Liver (tissue), 9 donors: ENCODE results near the gene EID2B. TPM values are rescaled to one million over a fixed set of nuclear protein-coding genes. Genes with fewer than 3 reads are reported as not detected.

Source experiments
- DNase-seq: peaks from one replicate; pipeline ENCODE4 v3.0.0-alpha.2; 2017; ENCODE audit warnings: low spot score
- H3K27ac ChIP-seq, 2 donors: one replicate each; pipeline ENCODE4 v1.7.0; 2013; ENCODE audit warnings: inconsistent platforms in 2 of 2, low read length in 2 of 2, control low read depth in 1 of 2, low read depth in 1 of 2, mild to moderate bottlenecking in 1 of 2
- H3K27me3 ChIP-seq, 4 donors: one replicate each; pipeline versions ENCODE4 v1.6.1 to v1.7.0; 2013; ENCODE audit warnings: low read length in 3 of 4, inconsistent platforms in 1 of 4, mild to moderate bottlenecking in 1 of 4, moderate library complexity in 1 of 4; ENCODE audit not compliant: control insufficient read depth in 4 of 4, insufficient read depth in 4 of 4
- H3K36me3 ChIP-seq, 4 donors: one replicate each; pipeline versions ENCODE4 v1.6.1 to v1.7.0; 2013; ENCODE audit warnings: low read length in 3 of 4, mild to moderate bottlenecking in 3 of 4, low read depth in 1 of 4, moderate library complexity in 1 of 4; ENCODE audit not compliant: control insufficient read depth in 4 of 4, insufficient read depth in 3 of 4
- H3K4me1 ChIP-seq, 4 donors: one replicate each; pipeline versions ENCODE4 v1.6.1 to v1.7.0; 2013; ENCODE audit warnings: low read length in 3 of 4, mild to moderate bottlenecking in 3 of 4, moderate library complexity in 1 of 4; ENCODE audit not compliant: control insufficient read depth in 4 of 4, insufficient read depth in 4 of 4
- H3K4me3 ChIP-seq, 3 donors: one replicate each; pipeline versions ENCODE4 v1.6.1 to v1.7.0; 2013; ENCODE audit warnings: low read length in 3 of 3, control low read depth in 1 of 3, low read depth in 1 of 3, mild to moderate bottlenecking in 1 of 3
- H3K9ac ChIP-seq, 2 donors: one replicate each; pipeline ENCODE4 v1.7.0; 2013; ENCODE audit warnings: low read length in 2 of 2, mild to moderate bottlenecking in 2 of 2, moderate library complexity in 2 of 2, control low read depth in 1 of 2, low read depth in 1 of 2
- H3K9me3 ChIP-seq, 4 donors: one replicate each; pipeline versions ENCODE4 v1.6.1 to v1.7.0; 2013; ENCODE audit warnings: low read length in 3 of 4; ENCODE audit not compliant: control insufficient read depth in 4 of 4
- ATF3 ChIP-seq: IDR thresholded peaks from 2 replicates; pipeline ENCODE4 v1.6.1; 2016; ENCODE audit warnings: antibody characterized with exemption
- CTCF ChIP-seq: fragments of 150-350 bp; IDR thresholded peaks from 2 replicates; pipeline ENCODE4 v1.5.1; 2017; ENCODE audit warnings: improper control_type of control experiment, low read depth, low read length; ENCODE audit not compliant: missing input control
- EGR1 ChIP-seq, 2 donors: IDR thresholded peaks; 2 replicates each; pipeline ENCODE4 v1.6.1; 2016 to 2018; ENCODE audit warnings: antibody characterized with exemption in 2 of 2, low read depth in 2 of 2
- FOXA1 ChIP-seq: IDR thresholded peaks from 2 replicates; pipeline ENCODE4 v1.6.1; 2016; ENCODE audit warnings: antibody characterized with exemption
- FOXA2 ChIP-seq: IDR thresholded peaks from 2 replicates; pipeline ENCODE4 v1.6.1; 2016; ENCODE audit warnings: antibody characterized with exemption
- GABPA ChIP-seq, 2 donors: IDR thresholded peaks in 1 of 2; conservative IDR thresholded peaks in 1 of 2; 2 replicates each; pipeline ENCODE4 v1.6.1; 2016; ENCODE audit warnings: antibody characterized with exemption in 2 of 2, mild to moderate bottlenecking in 1 of 2, moderate library complexity in 1 of 2
- HNF4A ChIP-seq, 2 donors: conservative IDR thresholded peaks; 2 replicates each; pipeline ENCODE4 v1.6.1; 2016; ENCODE audit warnings: antibody characterized with exemption in 2 of 2, mild to moderate bottlenecking in 2 of 2
- HNF4G ChIP-seq: IDR thresholded peaks from 2 replicates; pipeline ENCODE4 v1.6.1; 2016; ENCODE audit warnings: antibody characterized with exemption
- JUND ChIP-seq, 2 donors: IDR thresholded peaks; 2 replicates each; pipeline ENCODE4 v1.6.1; 2016; ENCODE audit warnings: antibody characterized with exemption in 2 of 2
- MAX ChIP-seq: IDR thresholded peaks from 2 replicates; pipeline ENCODE4 v1.6.1; 2016; ENCODE audit warnings: antibody characterized with exemption
- NR2F2 ChIP-seq: IDR thresholded peaks from 2 replicates; pipeline ENCODE4 v1.6.1; 2016; ENCODE audit warnings: antibody characterized with exemption
- RAD21 ChIP-seq, 2 donors: IDR thresholded peaks; 2 replicates each; pipeline ENCODE4 v1.6.1; 2016; ENCODE audit warnings: antibody characterized with exemption in 2 of 2, mild to moderate bottlenecking in 2 of 2
- REST ChIP-seq: IDR thresholded peaks from 2 replicates; pipeline ENCODE4 v1.6.1; 2016; ENCODE audit warnings: antibody characterized with exemption, mild to moderate bottlenecking
- RXRA ChIP-seq, 2 donors: IDR thresholded peaks; 2 replicates each; pipeline ENCODE4 v1.6.1; 2017 to 2018; ENCODE audit warnings: antibody characterized with exemption in 2 of 2, mild to moderate bottlenecking in 1 of 2
- SP1 ChIP-seq: IDR thresholded peaks from 2 replicates; pipeline ENCODE4 v1.6.1; 2018; ENCODE audit warnings: antibody characterized with exemption, mild to moderate bottlenecking
- TAF1 ChIP-seq: conservative IDR thresholded peaks from 2 replicates; pipeline ENCODE4 v1.6.1; 2016; ENCODE audit warnings: antibody characterized with exemption, mild to moderate bottlenecking
- YY1 ChIP-seq: IDR thresholded peaks from 2 replicates; pipeline ENCODE4 v1.6.1; 2016; ENCODE audit warnings: antibody characterized with exemption, mild to moderate bottlenecking
- ZBTB33 ChIP-seq: IDR thresholded peaks from 2 replicates; pipeline ENCODE4 v1.6.1; 2016; ENCODE audit warnings: antibody characterized with exemption
- whole genome bisulfite sequencing: extraction: QIAGEN DNeasy Blood & Tissue Kit; methylation state at CpG from one replicate; pipeline ENCODE4 v1.1.7; 2013; 5-methylcytosine and 5-hydroxymethylcytosine counted together
- polyA plus RNA-seq, 2 donors: library from polyadenylated mRNA; stranded (reverse) in 1 of 2; unstranded in 1 of 2; fragments of 200-250 nt in 1 of 2; fragments of >200 nt in 1 of 2; fragmentation: Nextera tagmentation in 1 of 2; extraction: Ambion mirVana in 1 of 2; gene quantifications; one replicate each; pipeline versions ENCODE4 v1.2.1 to v1.2.3, GENCODE V29; 2013 to 2015
- total RNA-seq, 2 donors: library from RNA; depleted of rRNA; stranded (reverse); fragments of >200 nt; gene quantifications; one replicate each; pipeline ENCODE4 v1.2.3, GENCODE V29; 2014
- donor health status: healthy.
- donor health status: healthy.
- donor health status: healthy.
- donor health status: healthy.
- donor health status: healthy.

The EID2B gene
- total and polyA plus RNA-seq, 4 donors: 0.38 to 1.4 (median 1.1) TPM

- no peak overlapping the region for H3K9ac ChIP-seq
- 84% methylated on average over 8 of the region's 8 CpGs for WGBS
- H3K4me3 ChIP-seq: no peak overlapping the region
- no peaks in the 10 kb centered on the region for H3K9me3 ChIP-seq
- peaks cover 0 to 2% (median 0%) of the 10 kb centered on the region in 4 donors for H3K36me3 ChIP-seq
- H3K27me3 ChIP-seq: peaks cover 0 to 8% (median 3%) of the 10 kb centered on the region in 4 donors
- no peak for TF ChIP-seq ATF3
- TF ChIP-seq NR2F2: no peak
- TF ChIP-seq HNF4A (conservative IDR thresholded peaks at IDR 0.05): no peak
- TF ChIP-seq TAF1: no peak
- TF ChIP-seq GABPA (IDR thresholded peaks at IDR 0.05 in 1 of 2, conservative IDR thresholded peaks at IDR 0.05 in 1 of 2): no peak
- TF ChIP-seq RXRA (IDR thresholded peaks at IDR 0.05): no peak
- no peak for TF ChIP-seq CTCF
- TF ChIP-seq FOXA1: no peak
- TF ChIP-seq FOXA2: no peak
- TF ChIP-seq REST: no peak
- no peak for TF ChIP-seq RAD21 (IDR thresholded peaks at IDR 0.05)
- TF ChIP-seq ZBTB33: no peak
- no peak for TF ChIP-seq HNF4G
- H3K27ac ChIP-seq: no peak overlapping the region
- DNase-seq: no peak
- H3K4me1 ChIP-seq: peaks cover 0 to under 1% (median 0%) of the 10 kb centered on the region in 4 donors
Measured at GRCh38 chr19:39520541-39521484, 11.8 kb downstream of the EID2B start.

- H3K4me1 ChIP-seq: peaks cover 5 to 12% (median 7%) of the 10 kb centered on the region in 4 donors
- H3K36me3 ChIP-seq: no peaks in the 10 kb centered on the region
- no peak overlapping the region for H3K9ac ChIP-seq
- WGBS: 71% methylated on average over 9 of the region's 9 CpGs
- no peaks in the 10 kb centered on the region for H3K9me3 ChIP-seq
- no peak for DNase-seq
- H3K4me3 ChIP-seq: no peak overlapping the region
- H3K27me3 ChIP-seq: peaks cover 0 to 15% (median 9%) of the 10 kb centered on the region in 4 donors
- H3K27ac ChIP-seq: no peak overlapping the region
- no peak for TF ChIP-seq HNF4G
- no peak for TF ChIP-seq REST
- no peak for TF ChIP-seq JUND (IDR thresholded peaks at IDR 0.05)
- no peak for TF ChIP-seq RAD21 (IDR thresholded peaks at IDR 0.05)
- TF ChIP-seq TAF1: no peak
- no peak for TF ChIP-seq SP1
- TF ChIP-seq NR2F2: no peak
- TF ChIP-seq YY1: no peak
- TF ChIP-seq HNF4A (conservative IDR thresholded peaks at IDR 0.05): no peak
- TF ChIP-seq ATF3: no peak
- TF ChIP-seq GABPA (IDR thresholded peaks at IDR 0.05 in 1 of 2, conservative IDR thresholded peaks at IDR 0.05 in 1 of 2): no peak
- no peak for TF ChIP-seq RXRA (IDR thresholded peaks at IDR 0.05)
- TF ChIP-seq EGR1 (IDR thresholded peaks at IDR 0.05; ENCODE audit: low read depth in 2 of 2): no peak
- TF ChIP-seq FOXA2: no peak
- TF ChIP-seq MAX: no peak
Measured at GRCh38 chr19:39518975-39519374, 13.7 kb downstream of the EID2B start.
